Lung (tissue), 12 donors: Measurements from ENCODE around the gene SARDH. TPM values are rescaled to one million over a fixed set of nuclear protein-coding genes. Genes with fewer than 3 reads are reported as not detected.

ENCODE experiments used
- ATAC-seq: fragments of 200-7000 bp; cut with Tn5 transposase; one replicate; pipeline ENCODE4 v1.9.1; 2020; ENCODE audit warnings: moderate number of reproducible peaks; ENCODE audit not compliant: insufficient read depth, low FRiP score
- DNase-seq, 3 donors: peaks; one replicate each; pipeline ENCODE4 v3.0.0-alpha.2; 2013 to 2017
- H3K27ac ChIP-seq, 2 donors: one replicate each; pipeline ENCODE4 v1.5.1; 2013; ENCODE audit warnings: mild to moderate bottlenecking in 2 of 2, moderate library complexity in 2 of 2, control low read depth in 1 of 2, inconsistent platforms in 1 of 2, low read depth in 1 of 2, low read length in 1 of 2
- H3K27me3 ChIP-seq, 3 donors: one replicate each; pipeline ENCODE4 v1.5.1; 2013; ENCODE audit warnings: low read length in 2 of 3; ENCODE audit not compliant: control insufficient read depth in 3 of 3, insufficient read depth in 3 of 3
- H3K36me3 ChIP-seq, 4 donors: one replicate each; pipeline ENCODE4 v1.5.1; 2013; ENCODE audit warnings: low read length in 4 of 4, mild to moderate bottlenecking in 1 of 4, moderate library complexity in 1 of 4; ENCODE audit not compliant: control insufficient read depth in 4 of 4, insufficient read depth in 4 of 4
- H3K4me1 ChIP-seq, 5 donors: one replicate each; pipeline ENCODE4 v1.5.1; 2013; ENCODE audit warnings: low read length in 5 of 5, mild to moderate bottlenecking in 2 of 5, moderate library complexity in 1 of 5; ENCODE audit not compliant: control insufficient read depth in 5 of 5, insufficient read depth in 5 of 5
- H3K4me3 ChIP-seq: one replicate; pipeline ENCODE4 v1.5.1; 2013; ENCODE audit warnings: mild to moderate bottlenecking, control low read depth, moderate library complexity
- H3K9ac ChIP-seq, 2 donors: one replicate each; pipeline ENCODE4 v1.5.1; 2013; ENCODE audit warnings: low read length in 2 of 2, control low read depth in 1 of 2; ENCODE audit not compliant: insufficient read depth in 1 of 2
- H3K9me3 ChIP-seq, 4 donors: one replicate each; pipeline ENCODE4 v1.5.1; 2013; ENCODE audit warnings: low read length in 3 of 4, mild to moderate bottlenecking in 1 of 4, moderate library complexity in 1 of 4; ENCODE audit not compliant: control insufficient read depth in 4 of 4, insufficient read depth in 3 of 4
- WGBS, 2 donors: extraction: QIAGEN DNeasy Blood & Tissue Kit; methylation state at CpG; one replicate each; pipeline ENCODE4 v1.1.7; 2013; 5-methylcytosine and 5-hydroxymethylcytosine counted together
- polyA plus RNA-seq, 2 donors: library from polyadenylated mRNA; stranded (reverse); fragments of 200-250 nt; gene quantifications; one replicate each; pipeline ENCODE4 v1.2.1, GENCODE V29; 2013
- total RNA-seq, 2 donors: library from RNA; depleted of rRNA in 1 of 2; stranded (reverse); fragments of >200 nt in 1 of 2; gene quantifications; one replicate each; pipeline ENCODE4 v1.2.1, GENCODE V29; 2014 to 2021
- TF ChIP-seq, protein P1 (sequence below): IDR thresholded peaks from 2 replicates; pipeline ENCODE4 v1.5.1; 2012; ENCODE audit warnings: mild to moderate bottlenecking; ENCODE audit errors: control extremely low read depth, extremely low read depth
- donor health status: control.
- donor health status: control.
- donor health status: Bipolar disorder and iron deficiency.
- donor health status: healthy.
- donor health status: DM: yes; HTN: yes; CAD: no.

Gene SARDH
- total and polyA plus RNA-seq, 4 donors = 1.8 to 8.4 (median 4.7) TPM

DNA sequence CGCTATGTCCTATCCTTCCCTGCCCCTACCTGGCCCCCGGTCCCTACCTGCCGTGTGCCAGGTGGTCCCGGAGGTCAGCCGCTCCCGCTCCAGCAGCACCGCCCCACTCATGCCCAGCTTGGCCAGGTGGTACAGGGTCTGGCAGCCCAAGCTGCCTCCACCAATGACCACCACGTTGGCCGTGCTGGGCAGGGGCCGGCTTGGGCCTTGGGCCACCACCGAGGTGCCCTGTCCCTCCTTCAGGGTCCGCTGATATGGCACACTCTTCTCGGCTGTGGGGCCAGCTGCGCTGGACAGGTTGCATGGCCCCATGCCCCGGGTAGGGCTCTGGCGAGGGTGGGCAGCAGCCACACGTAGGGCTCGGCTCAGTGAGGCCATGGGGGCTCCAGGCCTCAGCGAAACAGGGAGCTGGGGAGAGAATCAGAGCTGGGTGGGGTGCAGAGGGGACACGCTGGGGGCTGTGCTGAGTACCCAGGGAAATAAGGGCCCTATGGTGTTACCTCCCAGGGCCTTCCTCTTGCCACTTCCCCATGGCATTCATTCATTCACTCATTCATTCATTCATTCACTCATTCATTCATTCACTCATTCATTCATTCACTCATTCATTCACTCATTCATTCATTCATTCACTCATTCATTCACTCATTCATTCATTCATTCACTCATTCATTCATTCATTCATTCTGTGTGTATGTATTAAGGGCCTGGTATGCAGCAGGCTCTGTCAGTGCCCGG is 4.2 kb downstream of the SARDH start:
- Histone ChIP-seq H3K4me3 (no peak overlapping the region), H3K4me1 (peaks cover 0 to 19% (median 10%) of the 10 kb centered on the region in 5 donors), H3K9me3 (no peaks in the 10 kb centered on the region), H3K36me3 (no peaks in the 10 kb centered on the region), H3K27ac (no peak overlapping the region), H3K27me3 (no peaks in the 10 kb centered on the region), H3K9ac (no peak overlapping the region)
- ATAC-seq (no peak), DNase-seq (no peak)
- WGBS, 2 donors = 87 to 90% methylated on average over 21 of the region's 21 CpGs
- TF ChIP-seq, protein P1, sequence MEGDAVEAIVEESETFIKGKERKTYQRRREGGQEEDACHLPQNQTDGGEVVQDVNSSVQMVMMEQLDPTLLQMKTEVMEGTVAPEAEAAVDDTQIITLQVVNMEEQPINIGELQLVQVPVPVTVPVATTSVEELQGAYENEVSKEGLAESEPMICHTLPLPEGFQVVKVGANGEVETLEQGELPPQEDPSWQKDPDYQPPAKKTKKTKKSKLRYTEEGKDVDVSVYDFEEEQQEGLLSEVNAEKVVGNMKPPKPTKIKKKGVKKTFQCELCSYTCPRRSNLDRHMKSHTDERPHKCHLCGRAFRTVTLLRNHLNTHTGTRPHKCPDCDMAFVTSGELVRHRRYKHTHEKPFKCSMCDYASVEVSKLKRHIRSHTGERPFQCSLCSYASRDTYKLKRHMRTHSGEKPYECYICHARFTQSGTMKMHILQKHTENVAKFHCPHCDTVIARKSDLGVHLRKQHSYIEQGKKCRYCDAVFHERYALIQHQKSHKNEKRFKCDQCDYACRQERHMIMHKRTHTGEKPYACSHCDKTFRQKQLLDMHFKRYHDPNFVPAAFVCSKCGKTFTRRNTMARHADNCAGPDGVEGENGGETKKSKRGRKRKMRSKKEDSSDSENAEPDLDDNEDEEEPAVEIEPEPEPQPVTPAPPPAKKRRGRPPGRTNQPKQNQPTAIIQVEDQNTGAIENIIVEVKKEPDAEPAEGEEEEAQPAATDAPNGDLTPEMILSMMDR = no peak

DNA sequence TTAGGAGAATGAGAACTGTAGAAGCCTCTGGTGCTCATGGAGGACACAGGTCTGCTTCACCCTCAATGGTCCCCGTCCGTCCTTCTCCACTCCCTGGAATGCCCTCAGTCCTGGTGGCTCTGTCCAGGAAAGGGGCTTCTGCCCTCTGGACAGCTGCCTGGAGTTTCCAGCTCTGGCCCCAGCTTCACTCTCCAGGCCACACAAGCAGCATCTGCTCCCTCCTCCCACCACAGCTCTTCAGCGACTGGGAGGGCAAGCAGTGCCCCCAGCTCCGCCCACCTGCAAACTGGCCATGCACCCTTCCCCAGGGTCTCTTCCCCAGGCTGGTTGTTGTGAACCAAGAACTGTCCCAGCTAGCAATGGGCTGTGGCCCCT is 4.7 kb downstream of the SARDH start:
- H3K4me1 ChIP-seq = peaks cover 0 to 15% (median 7%) of the 10 kb centered on the region in 5 donors
- H3K9me3 ChIP-seq = no peaks in the 10 kb centered on the region
- no peaks in the 10 kb centered on the region for H3K36me3 ChIP-seq
- no peaks in the 10 kb centered on the region for H3K27me3 ChIP-seq
- no peak overlapping the region for H3K9ac ChIP-seq
- no peak for DNase-seq
- no peak overlapping the region for H3K27ac ChIP-seq
- WGBS, 2 donors = 86 to 87% methylated on average over 4 of the region's 4 CpGs
- TF ChIP-seq, protein P1 = no peak
- no peak overlapping the region for H3K4me3 ChIP-seq
- ATAC-seq = no peak

DNA sequence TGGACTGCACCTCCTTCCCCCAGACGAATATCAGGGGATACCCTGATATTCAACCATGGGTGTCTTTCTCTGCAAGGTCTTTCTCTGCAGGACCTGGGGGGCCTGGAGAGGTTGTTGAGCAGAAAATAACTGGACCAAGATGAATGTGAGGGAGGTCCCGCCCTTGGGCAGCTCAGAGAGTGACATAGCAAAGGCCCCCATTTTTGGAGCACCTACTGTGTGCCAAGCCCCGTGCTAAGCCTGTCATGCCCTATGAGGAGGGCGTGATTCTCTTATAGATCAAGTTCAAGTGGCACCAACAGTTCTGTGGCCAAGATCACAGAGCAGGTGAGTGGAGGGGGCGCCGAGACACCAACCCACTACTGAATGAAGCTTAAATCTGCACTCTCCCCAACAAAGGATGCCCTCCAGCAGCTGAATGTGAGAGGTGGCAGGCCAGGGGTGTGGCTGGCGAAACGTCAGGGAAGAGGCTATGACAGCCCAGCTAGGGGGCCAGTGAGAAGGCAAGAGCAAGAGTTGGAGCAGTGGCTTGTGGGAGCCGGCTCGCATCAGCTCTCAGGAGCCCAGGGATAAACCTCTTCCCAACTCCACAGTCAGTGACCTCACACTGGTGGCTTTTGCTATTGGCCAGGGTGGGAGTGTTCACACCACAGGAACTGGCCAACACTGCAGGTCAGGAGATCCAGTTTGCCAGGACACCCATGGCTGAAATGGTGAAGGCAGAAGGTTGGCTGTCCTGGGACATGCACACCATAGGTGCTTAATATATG is 5.3 kb downstream of the SARDH start:
- TF ChIP-seq, protein P1 = no peak
- no peak for ATAC-seq
- H3K27me3 ChIP-seq = no peaks in the 10 kb centered on the region
- H3K27ac ChIP-seq = no peak overlapping the region
- H3K9me3 ChIP-seq = no peaks in the 10 kb centered on the region
- no peaks in the 10 kb centered on the region for H3K36me3 ChIP-seq
- no peak overlapping the region for H3K4me3 ChIP-seq
- H3K4me1 ChIP-seq = peaks cover 0 to 10% (median 4%) of the 10 kb centered on the region in 5 donors
- DNase-seq = no peak
- 82 to 84% methylated on average over 10 of the region's 10 CpGs for WGBS, 2 donors
- H3K9ac ChIP-seq = no peak overlapping the region
